HepG2 (cell line): Measurements from ENCODE around the gene LAMTOR2. TPM values are rescaled to one million over a fixed set of nuclear protein-coding genes. Genes with fewer than 3 reads are reported as not detected.

Experiments used
- DNMT3B ChIP-seq: conservative IDR thresholded peaks from 2 replicates; pipeline ENCODE4 v1.6.1; 2016; ENCODE audit warnings: missing biosample characterization, control low read depth
- NFAT5 ChIP-seq: sonication (generic); formaldehyde crosslinking; IDR thresholded peaks from 2 replicates; pipeline ENCODE4 v1.4.0; 2020; ENCODE audit warnings: missing genetic modification reagents
- SETDB1 ChIP-seq: sonication (generic); formaldehyde crosslinking; IDR thresholded peaks from 2 replicates; pipeline ENCODE4 v1.5.1; 2020; ENCODE audit warnings: missing genetic modification reagents, mild to moderate bottlenecking, borderline replicate concordance
- SPEN ChIP-seq: sonication (generic); formaldehyde crosslinking; IDR thresholded peaks from 2 replicates; pipeline ENCODE4 v1.5.1; 2020; ENCODE audit warnings: low read depth, mild to moderate bottlenecking, missing genetic modification reagents
- STAT6 ChIP-seq: sonication (generic); formaldehyde crosslinking; IDR thresholded peaks from 2 replicates; pipeline ENCODE4 v1.4.0; 2020; ENCODE audit warnings: missing genetic modification reagents, mild to moderate bottlenecking, borderline replicate concordance
- ZNF512 ChIP-seq: sonication (generic); formaldehyde crosslinking; IDR thresholded peaks from 2 replicates; pipeline ENCODE4 v1.4.0; 2020; ENCODE audit warnings: mild to moderate bottlenecking, missing genetic modification reagents
- polyA plus RNA-seq, 8 experiments: library from polyadenylated mRNA; depleted of rRNA in 3 of 8; stranded (reverse) in 7 of 8; unstranded in 1 of 8; fragments of >200 nt; fragmentation: Illumina TruSeq in 4 of 8; extraction: Trizol in 4 of 8; gene quantifications; 2 replicates each; pipeline versions ENCODE4 v1.2.1 to v1.2.3, GENCODE V29; 2011 to 2016; ENCODE audit warnings: low read depth in 4 of 8, missing spikeins in 1 of 8, mixed read lengths in 1 of 8; ENCODE audit not compliant: insufficient read depth in 1 of 8
- total RNA-seq, 5 experiments: library from RNA; depleted of rRNA; stranded (reverse); fragments of >200 nt; fragmentation: Illumina TruSeq; extraction: Trizol; gene quantifications; 2 replicates each; pipeline ENCODE4 v1.2.3, GENCODE V29; 2016; ENCODE audit warnings: low read depth in 1 of 5

The LAMTOR2 gene
- total and polyA plus RNA-seq, 2 of the 13 experiments (the other 11 are each of a cell fraction or from before 2014, with no cell fraction given) = 36.5 to 66.4 TPM

GRCh38 chr1:156014829-156015228 is 39.8 kb upstream of the LAMTOR2 start (continued):
- no peak for TF ChIP-seq NFAT5 (CRISPR knock-in tag)
- TF ChIP-seq DNMT3B (CRISPR knock-in tag) = no peak
- TF ChIP-seq SETDB1 = no peak
- no peak for TF ChIP-seq ZNF512 (CRISPR knock-in tag)
- no peak for TF ChIP-seq SPEN (CRISPR knock-in tag)
- TF ChIP-seq STAT6 (CRISPR knock-in tag) = no peak
